Measurements from ENCODE around the gene RFXAP.

RFXAP gene

GRCh38 chr13:36817996-36818803 lies 822 bp upstream of the RFXAP start:
- no peak for DNase-seq (ENCODE audit: low read depth)

- peak; percentile 47 for DNase-seq (ENCODE audit: low read depth)
Observed at GRCh38 chr13:36819739-36820090, 693 bp downstream of the RFXAP start.

- no peak for DNase-seq (ENCODE audit: low read depth)
Observed at GRCh38 chr13:36820222-36820621, 1.2 kb downstream of the RFXAP start.

- DNase-seq (ENCODE audit: low read depth) = no peak
Observed at GRCh38 chr13:36822785-36823184, 3.8 kb downstream of the RFXAP start.

DNA sequence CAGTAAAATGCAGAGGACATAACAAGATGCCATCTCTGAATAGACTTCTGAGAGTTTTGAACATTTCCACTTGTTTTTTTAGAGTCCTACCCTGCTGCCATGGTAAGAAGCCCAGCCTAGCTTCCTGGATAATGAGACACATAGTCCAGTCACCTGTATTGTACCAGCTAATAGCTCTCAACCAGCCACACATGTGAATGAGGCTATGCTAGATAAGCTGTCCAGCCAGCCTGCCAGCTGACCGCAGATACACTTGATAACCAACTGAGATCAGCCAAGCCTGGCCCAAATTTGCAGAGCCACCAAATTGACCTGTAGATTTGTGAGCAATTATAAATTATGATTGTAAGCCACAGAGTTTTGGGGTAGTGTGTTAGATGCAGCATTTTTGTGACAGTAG lies 10.7 kb downstream of the RFXAP start:
- DNase-seq (ENCODE audit: low read depth) = no peak

DNA sequence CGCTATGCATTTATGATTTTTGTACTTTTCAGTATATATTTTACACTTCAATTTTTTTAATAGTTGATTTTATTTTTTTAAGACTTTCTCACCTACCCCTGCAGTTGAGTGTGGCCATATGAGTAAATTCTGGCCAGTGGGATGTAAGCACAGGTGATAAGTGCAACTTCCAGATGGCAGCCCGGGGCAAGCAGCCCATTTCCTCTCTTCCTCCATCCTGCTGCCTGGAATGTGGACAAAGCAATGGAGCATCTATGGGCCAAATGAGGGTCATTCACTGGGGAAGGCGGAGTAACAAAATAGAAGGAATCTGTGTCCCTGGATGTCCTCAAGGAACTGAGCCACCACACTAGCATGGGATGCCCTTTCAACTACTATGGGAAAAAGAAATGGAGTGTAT lies 12.3 kb downstream of the RFXAP start:
- no peak for DNase-seq (ENCODE audit: low read depth)

- DNase-seq (ENCODE audit: low read depth) = peak; percentile 5
Observed at GRCh38 chr13:36834299-36834698, 15.3 kb downstream of the RFXAP start.

- no peak for DNase-seq (ENCODE audit: low read depth)
Observed at GRCh38 chr13:36837354-36838092, 18.5 kb downstream of the RFXAP start.

DNA sequence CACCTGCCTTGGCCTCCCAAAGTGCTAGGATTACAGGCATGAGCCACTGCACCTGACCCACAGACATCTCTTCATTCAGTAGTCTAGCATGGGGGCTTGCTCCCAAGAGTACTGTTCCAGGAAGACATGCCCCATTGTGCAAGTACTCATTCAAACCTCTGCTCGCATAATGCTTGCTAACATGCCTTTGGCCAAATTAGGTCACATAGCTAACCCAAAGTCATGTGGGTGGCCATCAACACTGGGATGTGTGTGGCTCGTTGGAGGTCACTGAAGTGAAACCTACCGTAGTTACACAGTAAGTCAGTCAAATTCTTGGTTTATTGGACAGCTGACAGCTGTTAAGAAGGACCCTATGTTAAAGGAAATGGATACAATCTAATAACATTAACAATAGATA lies 20.3 kb downstream of the RFXAP start:
- DNase-seq (ENCODE audit: low read depth) = peak; percentile 16

- DNase-seq (ENCODE audit: low read depth) = no peak
Observed at GRCh38 chr13:36839981-36840380, 21.0 kb downstream of the RFXAP start.

GRCh38 chr13:36840718-36841250 lies 21.8 kb downstream of the RFXAP start:
- DNase-seq (ENCODE audit: low read depth) = no peak

DNA sequence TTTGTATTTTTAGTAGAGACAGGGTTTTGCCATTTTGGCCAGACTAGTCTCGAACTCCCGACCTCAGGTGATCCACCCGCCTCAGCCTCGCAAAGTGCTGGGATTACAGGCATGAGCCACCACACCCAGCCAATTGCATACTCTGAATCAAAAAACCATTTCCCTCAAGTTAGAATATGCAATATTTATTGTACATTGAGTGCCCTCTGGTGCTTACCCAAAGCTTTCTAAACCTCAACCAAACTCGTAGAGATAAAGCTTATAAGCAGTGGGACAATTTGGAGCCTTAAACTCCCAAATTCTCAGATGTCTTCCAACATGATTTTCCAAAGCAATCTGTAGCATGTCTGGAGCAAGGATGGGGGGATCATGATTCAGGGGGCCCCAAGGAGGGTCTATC lies 22.4 kb downstream of the RFXAP start:
- no peak for DNase-seq (ENCODE audit: low read depth)

DNA sequence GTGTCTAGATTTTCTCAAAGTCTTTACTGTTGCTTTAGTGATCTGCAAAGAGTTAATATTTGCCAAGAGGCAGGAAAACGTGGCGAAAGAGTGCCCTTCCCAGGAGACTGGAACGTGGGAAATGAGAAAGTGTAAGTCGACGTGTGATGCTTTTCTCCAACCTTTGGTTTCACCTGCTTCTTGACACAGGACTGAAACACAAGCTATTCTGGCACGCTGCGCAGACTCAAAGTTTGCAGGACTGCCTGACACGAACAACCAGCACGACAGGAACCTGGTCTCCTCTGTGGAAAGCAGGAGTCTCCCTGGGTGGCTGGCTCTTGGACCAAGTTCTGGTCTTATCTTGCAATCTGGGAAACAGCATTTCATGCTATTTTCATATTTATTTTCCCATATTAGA lies 28.6 kb downstream of the RFXAP start:
- DNase-seq (ENCODE audit: low read depth) = no peak

- DNase-seq (ENCODE audit: low read depth) = peak; percentile 4
Observed at GRCh38 chr13:36848199-36848982, 29.4 kb downstream of the RFXAP start.

DNA sequence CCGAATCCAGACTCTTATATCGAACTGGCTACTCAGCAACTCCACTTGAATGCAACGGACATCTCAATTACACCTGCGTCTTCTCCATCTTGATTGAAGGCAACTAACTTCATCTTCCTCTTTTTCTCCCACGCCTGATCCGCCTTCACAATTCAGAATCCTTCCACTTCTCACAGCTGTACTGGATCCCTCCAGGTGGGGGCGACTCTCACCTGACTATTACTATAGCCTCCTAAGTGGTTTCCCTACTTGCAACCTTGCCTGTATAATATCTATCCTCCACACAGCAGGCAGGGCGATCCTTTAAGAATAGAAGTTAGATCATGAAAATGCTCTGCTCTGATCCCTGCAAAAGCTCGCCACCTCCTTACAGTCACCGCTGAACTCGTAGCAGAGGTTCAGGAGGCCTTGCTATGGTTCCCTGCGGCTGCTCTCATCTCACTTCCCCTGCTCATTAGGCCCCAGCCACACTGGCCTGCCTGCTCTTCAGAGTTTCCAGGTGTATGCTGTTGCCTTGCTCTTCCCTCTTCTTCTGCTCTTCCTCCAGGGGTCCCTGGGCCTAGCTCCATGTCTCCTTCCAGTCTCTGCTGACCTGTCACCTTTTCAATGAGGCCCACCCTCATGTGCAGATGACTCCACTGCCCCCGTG lies 31.9 kb downstream of the RFXAP start:
- DNase-seq (ENCODE audit: low read depth) = peak; percentile 15

- DNase-seq (ENCODE audit: low read depth) = no peak
Observed at GRCh38 chr13:36857253-36857652, 38.2 kb downstream of the RFXAP start.

- DNase-seq (ENCODE audit: low read depth) = peak; percentile 66
Observed at GRCh38 chr13:36858290-36858689, 39.3 kb downstream of the RFXAP start.

DNA sequence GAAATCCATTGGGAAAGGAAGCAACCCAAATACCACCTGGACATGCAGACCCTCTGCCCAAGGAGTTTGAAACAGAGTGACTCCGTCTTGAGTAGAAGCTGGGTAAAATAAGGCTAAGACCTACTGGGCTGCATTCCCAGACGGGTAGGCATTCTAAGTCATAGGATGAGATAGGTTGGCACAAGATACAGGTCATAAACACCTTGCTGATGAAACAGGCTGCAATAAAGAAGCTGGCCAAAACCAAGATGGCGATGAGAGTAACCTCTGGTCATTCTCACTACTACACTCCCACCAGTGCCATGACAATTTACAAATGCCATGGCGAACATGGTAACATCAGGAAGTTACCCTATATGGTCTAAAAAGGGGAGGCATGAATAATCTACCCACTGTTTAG lies 40.2 kb downstream of the RFXAP start:
- DNase-seq (ENCODE audit: low read depth) = no peak

- DNase-seq (ENCODE audit: low read depth) = peak; percentile 28
Observed at GRCh38 chr13:36862002-36862685, 43.1 kb downstream of the RFXAP start.

- DNase-seq (ENCODE audit: low read depth) = no peak
Observed at GRCh38 chr13:36862722-36863121, 43.7 kb downstream of the RFXAP start.

GRCh38 chr13:36865265-36865664 lies 46.2 kb downstream of the RFXAP start:
- no peak for DNase-seq (ENCODE audit: low read depth)

Data from EH (cell line).